Hippocampal formation (tissue), 2 donors: ENCODE results near the gene CCDC51.

Source experiments
- DNase-seq, 2 donors: peaks; one replicate each; lab custom pipeline; 2025; lab: John Stamatoyannopoulos, UW

Gene CCDC51

GRCh38 chr3:48420561-48420960 is 19.4 kb downstream of the CCDC51 start:
- DNase-seq, result no peak

GRCh38 chr3:48419597-48419996 is 20.3 kb downstream of the CCDC51 start:
- DNase-seq, result no peak

DNA sequence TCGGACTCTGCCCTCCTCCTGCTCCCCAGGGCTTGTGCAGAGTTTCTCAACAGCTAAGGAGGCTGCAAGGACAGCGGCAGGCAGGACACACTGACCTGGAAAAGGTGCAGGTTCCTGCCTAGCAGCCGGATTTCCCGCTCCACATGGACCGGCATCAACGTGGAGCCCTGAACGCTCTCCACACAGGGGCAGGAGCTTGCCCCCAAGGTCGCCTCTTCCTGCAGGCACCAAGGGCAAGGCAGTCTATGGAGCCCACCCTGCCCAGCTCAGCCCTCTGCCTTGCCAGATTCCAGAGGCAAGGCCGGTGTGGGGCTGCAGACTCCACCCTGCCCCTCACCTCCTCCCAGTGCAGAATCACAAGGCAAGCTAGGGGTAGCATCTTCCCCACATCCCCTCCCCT is 20.8 kb downstream of the CCDC51 start:
- no peak for DNase-seq

DNA sequence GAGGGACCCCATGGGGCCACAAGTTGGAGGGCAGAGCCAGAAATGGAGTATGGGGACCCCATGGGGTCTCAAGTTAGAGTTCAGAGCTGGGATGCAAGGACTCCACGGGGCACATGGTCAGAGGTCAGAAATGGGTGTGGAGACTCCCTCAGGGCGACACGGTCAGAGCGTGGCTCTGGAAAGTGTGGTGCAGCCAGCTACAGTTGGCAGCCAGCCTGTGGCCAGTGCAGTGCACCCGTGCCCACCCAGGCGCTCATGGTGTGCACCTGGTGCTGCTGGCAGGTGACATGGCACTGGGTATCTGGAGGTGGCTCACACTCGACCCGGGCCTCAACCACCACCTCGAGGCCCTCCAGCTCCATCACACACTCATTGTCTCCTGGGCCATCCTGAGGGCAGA is 21.3 kb downstream of the CCDC51 start:
- DNase-seq, result no peak

DNA sequence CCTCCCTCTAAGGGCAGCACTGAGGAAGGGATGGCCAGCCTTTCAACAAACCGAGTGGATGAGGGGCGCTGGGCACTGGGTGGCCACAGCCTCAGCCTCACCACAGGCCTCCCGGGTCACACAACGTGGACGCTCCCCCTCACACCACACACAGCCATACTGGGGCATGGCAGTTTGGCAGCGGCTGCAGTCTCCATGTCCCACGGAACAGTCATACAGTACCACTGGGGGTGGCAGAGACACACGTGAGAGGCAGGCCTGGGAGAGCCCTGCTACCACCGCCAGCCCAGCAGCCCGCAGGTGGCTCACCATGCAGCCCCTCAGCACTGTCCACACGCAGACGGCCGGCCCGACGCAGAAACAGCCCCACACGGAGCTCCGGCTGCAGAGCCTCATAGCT is 21.8 kb downstream of the CCDC51 start:
- no peak for DNase-seq

DNA sequence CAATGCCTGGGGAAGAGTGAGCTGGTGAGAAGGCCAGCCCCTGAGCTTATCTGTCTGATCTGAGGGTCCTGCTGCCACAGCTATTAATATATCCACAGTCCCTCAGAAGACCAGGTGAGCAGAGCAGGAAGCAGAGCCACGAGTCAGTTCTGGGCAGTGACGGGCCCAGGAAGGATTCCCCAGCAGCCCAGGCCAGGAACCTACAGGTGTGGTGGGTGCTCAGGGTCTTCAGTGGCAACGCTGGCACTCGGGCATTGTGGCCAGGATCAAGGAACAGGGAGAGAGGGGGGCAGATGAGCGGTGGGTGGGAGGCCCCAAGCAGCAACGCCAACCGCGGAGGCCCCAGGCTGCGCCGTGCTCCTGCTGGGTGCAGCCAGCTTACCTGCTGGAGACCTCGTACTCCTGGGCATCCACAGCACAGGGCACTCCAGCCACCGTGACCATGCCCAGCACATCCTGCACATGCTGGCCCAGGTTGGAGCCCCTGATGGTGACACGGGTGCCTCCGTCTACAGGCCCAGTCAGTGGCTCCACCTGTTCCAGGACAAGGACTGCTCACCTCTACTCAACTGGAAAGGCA is 22.3 kb downstream of the CCDC51 start:
- DNase-seq, result no peak

GRCh38 chr3:48416546-48416945 is 23.4 kb downstream of the CCDC51 start:
- no peak for DNase-seq

GRCh38 chr3:48416091-48416505 is 23.8 kb downstream of the CCDC51 start:
- no peak for DNase-seq

DNA sequence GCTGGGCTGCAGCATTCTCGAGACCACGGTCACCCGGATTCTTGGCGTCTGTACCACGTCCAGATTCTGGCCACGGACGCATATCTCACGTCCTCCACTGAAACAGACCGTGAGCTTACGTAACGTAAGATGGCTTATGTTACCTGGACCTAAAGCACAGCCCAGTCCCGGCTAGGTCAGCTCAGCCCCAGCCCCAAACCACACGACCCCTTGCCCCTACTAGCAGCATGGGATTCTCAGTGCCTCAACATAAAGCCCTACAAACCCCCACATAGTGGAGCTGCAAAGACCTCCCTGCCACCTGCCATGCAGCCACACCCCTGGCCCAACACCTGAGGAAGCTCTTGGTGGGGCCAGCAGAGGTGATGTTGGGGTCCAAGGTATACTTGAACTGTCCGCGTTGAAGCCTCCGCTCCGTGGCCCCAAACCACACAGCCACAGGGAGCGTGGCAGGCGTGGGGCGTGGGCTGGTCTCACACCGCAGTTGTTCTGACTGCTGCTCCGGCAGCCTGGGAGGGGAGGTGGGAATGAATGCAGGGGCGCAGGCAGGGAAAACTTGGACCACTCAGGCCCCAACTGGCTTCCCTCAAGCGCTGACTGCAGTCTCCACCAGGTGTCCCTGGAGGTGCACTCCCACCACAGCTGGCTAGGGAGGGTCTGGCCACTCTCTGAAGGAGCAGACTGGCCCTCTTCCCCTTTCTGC is 24.5 kb downstream of the CCDC51 start:
- no peak for DNase-seq

DNA sequence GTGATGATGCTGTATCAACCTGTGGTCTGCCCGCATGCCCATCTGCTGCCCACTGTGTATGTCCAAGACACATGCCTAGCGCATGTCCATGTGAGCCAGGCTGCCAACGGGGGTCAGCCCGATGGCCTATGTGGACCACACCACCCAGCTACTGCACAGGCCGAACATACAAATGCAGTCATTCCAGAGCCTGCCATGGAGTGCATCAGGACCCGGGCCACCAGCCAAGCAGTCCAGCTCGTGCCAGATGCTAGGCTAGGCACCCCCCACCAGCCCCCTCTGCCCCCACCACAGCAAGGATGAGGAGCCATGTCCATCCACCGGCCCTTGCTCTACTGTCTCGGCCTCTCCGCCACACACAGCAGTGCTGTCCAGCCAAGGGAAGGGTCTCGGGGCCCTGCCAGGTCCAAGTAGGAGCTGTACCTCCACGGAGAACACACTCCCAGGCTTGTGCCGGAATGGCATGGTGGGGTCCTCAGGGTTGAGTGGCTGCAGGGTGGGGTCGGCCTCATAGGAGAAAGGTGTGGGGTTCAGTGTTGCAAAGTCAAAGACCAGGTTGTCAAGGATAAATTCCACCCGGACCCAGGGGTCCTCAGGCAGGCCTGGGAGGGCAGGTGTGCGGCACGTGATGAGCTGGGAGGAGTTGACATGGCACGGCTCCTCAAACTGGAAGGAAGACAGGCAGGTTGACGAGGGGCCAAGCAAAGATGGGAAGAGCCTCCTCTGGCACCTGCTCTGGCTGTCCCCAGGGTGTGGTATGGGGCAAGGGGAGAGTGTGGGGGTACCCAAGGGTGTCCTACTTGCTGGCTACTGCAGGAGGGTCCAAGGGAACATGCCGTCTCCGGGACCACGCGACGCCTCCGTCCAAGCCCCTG is 25.3 kb downstream of the CCDC51 start:
- DNase-seq, result peak in 1 of 2 donors; percentile 49

GRCh38 chr3:48413611-48414010 is 26.3 kb downstream of the CCDC51 start:
- no peak for DNase-seq

DNA sequence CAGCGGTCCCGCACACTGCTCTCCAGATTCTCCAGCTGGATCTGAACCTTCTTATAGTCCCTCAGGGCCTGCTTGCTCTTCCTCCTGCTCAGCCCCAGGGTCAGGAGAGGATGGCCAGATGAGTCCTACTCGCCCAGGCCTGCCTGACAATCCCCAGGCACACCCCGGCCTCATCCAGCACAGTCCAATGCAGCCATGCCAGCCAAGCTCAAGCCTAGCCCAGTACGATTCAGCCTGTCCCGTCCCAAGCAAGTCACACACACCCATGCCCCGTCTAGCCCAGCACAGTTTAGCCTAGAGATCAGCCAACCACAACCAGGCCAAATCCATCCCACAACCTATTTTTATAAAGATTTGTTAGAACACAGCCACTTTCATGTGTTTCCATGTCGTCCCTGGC is 26.8 kb downstream of the CCDC51 start:
- no peak for DNase-seq

DNA sequence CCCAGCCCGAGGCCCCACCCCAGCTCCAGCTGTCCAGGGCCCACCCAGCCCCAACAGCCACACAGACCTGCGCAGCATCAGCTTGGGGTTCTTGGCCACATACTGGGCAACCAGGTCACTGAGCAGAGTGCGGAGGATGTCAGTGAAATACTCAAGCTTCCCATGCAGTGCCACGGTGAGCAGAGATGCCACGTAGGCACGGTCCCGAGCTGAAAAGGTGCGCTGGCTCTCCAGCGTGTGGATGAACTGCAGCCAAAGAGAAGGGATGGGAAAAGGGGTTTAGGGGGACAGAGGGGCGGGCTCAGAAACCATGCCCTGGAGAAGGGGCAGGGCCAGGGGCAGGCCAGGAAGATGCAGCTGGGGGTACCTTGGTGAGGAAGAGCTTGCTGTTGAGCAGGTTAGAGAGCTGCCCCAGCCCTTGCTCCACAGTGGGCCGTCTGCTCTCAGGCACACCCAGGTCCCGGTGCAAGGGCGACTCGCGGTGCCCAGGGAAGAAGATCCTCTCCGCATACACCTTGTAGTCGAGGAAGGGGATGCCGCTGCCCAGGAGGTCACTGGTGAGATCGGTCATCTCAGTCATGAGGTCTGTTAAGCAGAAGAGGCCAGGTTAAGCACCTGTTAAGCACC is 27.4 kb downstream of the CCDC51 start:
- DNase-seq, result no peak

GRCh38 chr3:48411606-48412374 is 28.1 kb downstream of the CCDC51 start:
- no peak for DNase-seq

DNA sequence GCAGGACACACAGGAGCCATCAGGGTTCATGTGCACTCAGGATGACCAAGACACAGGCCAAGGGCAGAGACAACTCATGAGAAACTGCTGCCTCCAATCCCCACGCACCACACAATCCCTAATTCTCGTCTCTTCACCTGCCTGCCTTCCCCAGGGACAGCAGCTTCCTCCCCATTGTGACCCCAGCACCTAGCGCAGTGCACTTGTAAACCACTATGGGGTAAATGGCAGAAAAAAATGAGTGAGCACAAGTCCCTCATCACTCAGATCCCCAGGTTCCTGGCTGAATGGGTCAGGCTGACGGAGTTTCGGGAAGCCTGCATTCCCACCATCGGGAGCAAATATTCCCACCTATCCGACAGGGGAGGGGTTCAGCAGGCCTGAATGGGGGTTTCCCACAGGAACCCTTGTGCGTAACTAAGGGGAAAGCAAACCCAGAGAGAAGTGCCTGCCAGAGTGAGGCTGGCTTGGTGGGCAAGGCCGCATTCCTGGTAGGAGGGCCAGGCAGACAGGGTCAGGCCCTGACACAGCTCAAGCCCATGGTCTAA is 28.8 kb downstream of the CCDC51 start:
- DNase-seq, result no peak

- DNase-seq, result no peak
Measured at GRCh38 chr3:48410205-48411040, 29.5 kb downstream of the CCDC51 start.

GRCh38 chr3:48409291-48410201 is 30.4 kb downstream of the CCDC51 start:
- no peak for DNase-seq

DNA sequence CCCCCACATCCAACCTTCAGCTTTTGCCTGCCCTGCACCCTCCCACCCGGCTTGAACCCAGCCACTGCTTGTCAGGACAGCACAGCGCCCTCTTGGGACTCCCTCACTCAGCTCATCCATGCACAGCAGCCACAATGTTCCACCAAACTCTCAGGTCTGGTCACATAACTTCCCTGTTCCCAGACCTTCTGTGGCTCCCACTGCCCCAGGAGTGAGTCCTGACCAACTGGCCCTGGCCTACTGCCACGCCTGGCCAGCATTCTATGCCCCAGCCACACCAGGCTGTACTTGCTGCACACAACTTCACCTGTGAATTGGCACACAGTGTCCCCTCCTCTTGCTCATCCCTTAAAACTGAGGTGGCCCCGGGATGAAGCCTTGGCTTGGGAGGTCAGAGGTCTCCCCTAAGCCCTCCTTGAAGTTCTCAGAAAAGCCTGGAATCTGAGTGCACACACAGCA is 31.1 kb downstream of the CCDC51 start:
- DNase-seq, result no peak

DNA sequence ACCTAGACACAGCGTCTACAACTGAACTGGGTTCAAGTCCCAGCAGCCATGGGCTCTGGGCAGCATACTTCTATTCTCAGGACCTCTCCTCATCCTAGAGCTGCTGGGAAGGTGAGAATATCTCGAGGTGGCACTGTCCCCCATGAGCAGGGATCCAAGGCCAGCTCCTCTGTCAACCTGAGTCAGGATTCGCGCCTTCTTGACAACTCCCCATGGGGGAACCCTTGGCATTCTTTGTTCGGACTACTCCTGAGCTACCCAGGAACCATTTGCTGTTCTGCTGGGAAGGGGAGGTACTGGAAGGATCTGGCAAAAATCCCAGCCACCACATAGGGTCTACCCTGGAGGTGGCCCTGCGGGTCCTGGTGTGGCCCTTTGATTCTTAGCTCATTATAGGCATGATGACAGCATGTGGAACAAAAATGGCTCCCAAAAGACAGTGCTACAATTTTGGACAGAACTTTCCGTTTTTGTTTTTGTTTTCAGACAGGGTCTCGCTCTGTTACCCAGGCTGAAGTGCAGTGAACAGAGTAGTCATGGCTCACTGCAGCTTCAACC is 32.3 kb downstream of the CCDC51 start:
- no peak for DNase-seq
